H1 (cell line): ENCODE data around the gene ADCY7. TPM values are rescaled to one million over a fixed set of nuclear protein-coding genes. Genes with fewer than 3 reads are reported as not detected.
A peak's percentile ranks its signal among the peaks of the same experiment; 100 is the strongest.

Experiments used
- CTCF ChIA-PET: fragments of 300-600 bp; sonication (Branson Sonifier 250); formaldehyde crosslinking; loops from one replicate; lab custom pipeline; 2021; ENCODE audit not compliant: partially characterized antibody; lab: Charles Lee
- POLR2A ChIA-PET: fragments of 300-600 bp; sonication (Branson Sonifier 250); formaldehyde crosslinking; loops from one replicate; lab custom pipeline; 2021; ENCODE audit warnings: inconsistent platforms; ENCODE audit not compliant: partially characterized antibody; lab: Charles Lee
- DNase-seq, 2 experiments: peaks; one replicate each; pipeline versions ENCODE4 v3.0.0 to v3.0.0-alpha.2; 2010 to 2022; ENCODE audit warnings: low spot score in 2 of 2, low read depth in 1 of 2, mixed read lengths in 1 of 2
- FAIRE-seq: peaks from 2 replicates; lab custom pipeline; 2011; peaks lifted over from hg19 to GRCh38; lab: Jason Lieb, UNC
- H2AFZ ChIP-seq: 2 replicates; pipeline ENCODE4 v1.8.1; 2012; ENCODE audit warnings: low read length, inconsistent platforms
- H2AK5ac ChIP-seq: 2 replicates; pipeline ENCODE4 v1.6.1; 2013; ENCODE audit warnings: low read depth, low read length
- H2BK120ac ChIP-seq: replicated peaks from 2 replicates; pipeline ENCODE3; 2013; ENCODE audit warnings: low read depth, low read length, inconsistent platforms
- H2BK12ac ChIP-seq: 2 replicates; pipeline ENCODE4 v1.6.1; 2013; ENCODE audit warnings: low read depth, low read length
- H2BK15ac ChIP-seq: 2 replicates; pipeline ENCODE4 v1.6.1; 2013; ENCODE audit warnings: low read length
- H2BK20ac ChIP-seq: 2 replicates; pipeline ENCODE4 v1.6.1; 2013; ENCODE audit warnings: low read length
- H2BK5ac ChIP-seq: 2 replicates; pipeline ENCODE4 v1.6.1; 2013; ENCODE audit warnings: low read depth, low read length
- H3K14ac ChIP-seq: 2 replicates; pipeline ENCODE4 v1.6.1; 2013; ENCODE audit warnings: inconsistent platforms; ENCODE audit not compliant: insufficient read length
- H3K18ac ChIP-seq: 2 replicates; pipeline ENCODE4 v1.6.1; 2013; ENCODE audit warnings: low read length; ENCODE audit errors: extremely low read depth
- H3K23ac ChIP-seq: 2 replicates; pipeline ENCODE4 v1.6.1; 2013; ENCODE audit warnings: inconsistent platforms; ENCODE audit not compliant: insufficient read length
- H3K23me2 ChIP-seq: 2 replicates; pipeline ENCODE4 v1.6.1; 2013; ENCODE audit warnings: low read depth, low read length
- H3K27ac ChIP-seq: 2 replicates; pipeline ENCODE4 v1.6.1; 2011; ENCODE audit warnings: low read depth, low read length, inconsistent platforms
- H3K27me3 ChIP-seq, 4 experiments: replicated peaks in 1 of 4; 1 replicate in 1 of 4; 2 replicates in 3 of 4; pipeline versions ENCODE4 v1.6.1 to v1.8.1; 2011 to 2013; ENCODE audit warnings: low read length in 3 of 4, mild to moderate bottlenecking in 3 of 4, inconsistent platforms in 2 of 4, mixed read lengths in 2 of 4, moderate library complexity in 1 of 4; ENCODE audit not compliant: control insufficient read depth in 3 of 4, insufficient read depth in 3 of 4; ENCODE audit errors: extremely low read depth in 1 of 4
- H3K36me3 ChIP-seq, 4 experiments: 2 replicates each; pipeline versions ENCODE4 v1.6.1 to v1.8.1; 2011 to 2013; ENCODE audit warnings: mild to moderate bottlenecking in 4 of 4, low read length in 3 of 4, moderate library complexity in 2 of 4, control low read depth in 1 of 4, inconsistent platforms in 1 of 4; ENCODE audit not compliant: insufficient read depth in 4 of 4, control insufficient read depth in 2 of 4
- H3K4ac ChIP-seq: replicated peaks from 2 replicates; pipeline ENCODE3; 2013; ENCODE audit warnings: low read length, low read depth, mixed read lengths, inconsistent platforms; ENCODE audit not compliant: insufficient read length
- H3K4me1 ChIP-seq, 4 experiments: replicated peaks in 1 of 4; 1 replicate in 1 of 4; 2 replicates in 3 of 4; pipeline versions ENCODE4 v1.6.1 to v1.8.1; 2011 to 2013; ENCODE audit warnings: low read length in 3 of 4, inconsistent platforms in 2 of 4, mixed read lengths in 1 of 4; ENCODE audit not compliant: insufficient read depth in 4 of 4, control insufficient read depth in 3 of 4
- H3K4me2 ChIP-seq, 2 experiments: 2 replicates each; pipeline versions ENCODE4 v1.6.1 to v1.8.1; 2011 to 2013; ENCODE audit warnings: low read depth in 2 of 2, low read length in 2 of 2, control low read depth in 1 of 2, inconsistent platforms in 1 of 2, mild to moderate bottlenecking in 1 of 2; ENCODE audit not compliant: insufficient read depth in 1 of 2
- H3K4me3 ChIP-seq, 4 experiments: fragments of 200-600, 300-600 bp in 1 of 4; sonication (generic), shearing (Covaris generic), sonication (Bioruptor Twin) in 1 of 4; 2 replicates each; pipeline versions ENCODE4 v1.5.1 to v1.8.1; 2011 to 2016; ENCODE audit warnings: low read length in 4 of 4, low read depth in 3 of 4, control low read depth in 2 of 4, inconsistent platforms in 2 of 4, mild to moderate bottlenecking in 2 of 4, mixed read lengths in 1 of 4, moderate library complexity in 1 of 4; ENCODE audit not compliant: insufficient read depth in 2 of 4; ENCODE audit errors: extremely low read depth in 1 of 4
- H3K56ac ChIP-seq: replicated peaks from 2 replicates; pipeline ENCODE3; 2013; ENCODE audit warnings: low read depth, mild to moderate bottlenecking, mixed read lengths, low read length, inconsistent platforms; ENCODE audit not compliant: insufficient read length
- H3K79me1 ChIP-seq: 2 replicates; pipeline ENCODE4 v1.6.1; 2013; ENCODE audit warnings: low read depth, low read length, control low read depth
- H3K79me2 ChIP-seq, 2 experiments: 2 replicates each; pipeline versions ENCODE4 v1.6.1 to v1.8.1; 2012 to 2013; ENCODE audit warnings: low read length in 2 of 2, mild to moderate bottlenecking in 2 of 2, inconsistent platforms in 1 of 2; ENCODE audit not compliant: insufficient read depth in 2 of 2, control insufficient read depth in 1 of 2
- H3K9ac ChIP-seq, 4 experiments: replicated peaks in 1 of 4; 1 replicate in 1 of 4; 2 replicates in 3 of 4; pipeline versions ENCODE4 v1.6.1 to v1.8.1; 2011 to 2013; ENCODE audit warnings: low read depth in 3 of 4, low read length in 3 of 4, control low read depth in 2 of 4, mild to moderate bottlenecking in 2 of 4, moderate library complexity in 2 of 4, inconsistent platforms in 1 of 4; ENCODE audit errors: extremely low read depth in 1 of 4
- H3K9me3 ChIP-seq, 2 experiments: 2 replicates each; pipeline versions ENCODE4 v1.6.1 to v1.8.1; 2012 to 2013; ENCODE audit warnings: mild to moderate bottlenecking in 2 of 2, moderate library complexity in 2 of 2, control low read depth in 1 of 2, inconsistent platforms in 1 of 2, low read depth in 1 of 2, low read length in 1 of 2, mixed read lengths in 1 of 2; ENCODE audit not compliant: insufficient read depth in 2 of 2
- H4K20me1 ChIP-seq, 2 experiments: replicated peaks in 1 of 2; 2 replicates each; pipeline versions ENCODE3 to v1.8.1; 2011 to 2013; ENCODE audit warnings: inconsistent platforms in 2 of 2, low read length in 2 of 2, mild to moderate bottlenecking in 1 of 2; ENCODE audit not compliant: insufficient read depth in 2 of 2, control insufficient read depth in 1 of 2
- H4K5ac ChIP-seq: 2 replicates; pipeline ENCODE4 v1.6.1; 2013; ENCODE audit warnings: low read length, low read depth, mixed read lengths, inconsistent platforms; ENCODE audit not compliant: insufficient read length
- H4K8ac ChIP-seq: 2 replicates; pipeline ENCODE4 v1.8.0; 2013; ENCODE audit warnings: mild to moderate bottlenecking, moderate library complexity, low read length, inconsistent platforms; ENCODE audit not compliant: insufficient read depth; ENCODE audit errors: extremely low read depth
- H4K91ac ChIP-seq: replicated peaks from 2 replicates; pipeline ENCODE3; 2013; ENCODE audit warnings: low read length, mixed read lengths, inconsistent platforms; ENCODE audit not compliant: insufficient read length
- BACH1 ChIP-seq: IDR thresholded peaks from 2 replicates; pipeline ENCODE4 v1.6.1; 2012; ENCODE audit warnings: low read length, improper control_type of control experiment
- CTCF ChIP-seq, 3 experiments: IDR thresholded peaks; 1 replicate in 2 of 3; 2 replicates in 1 of 3; pipeline versions ENCODE4 v1.5.1 to v1.6.1; 2011; ENCODE audit warnings: low read length in 3 of 3, mild to moderate bottlenecking in 3 of 3, inconsistent platforms in 2 of 3, low read depth in 1 of 3, moderate library complexity in 1 of 3; ENCODE audit not compliant: insufficient read depth in 1 of 3; ENCODE audit errors: control extremely low read depth in 1 of 3
- HDAC2 ChIP-seq, 2 experiments: fragments of 300-600 bp in 1 of 2; sonication (generic) in 1 of 2; IDR thresholded peaks; 2 replicates each; pipeline ENCODE4 v1.6.1; 2011 to 2012; ENCODE audit warnings: low read depth in 2 of 2, low read length in 2 of 2, mild to moderate bottlenecking in 2 of 2, moderate library complexity in 2 of 2, borderline replicate concordance in 1 of 2, inconsistent platforms in 1 of 2
- KDM5A ChIP-seq: fragments of 200-600 bp; IDR thresholded peaks from 2 replicates; pipeline ENCODE4 v1.7.1; 2012; ENCODE audit warnings: mild to moderate bottlenecking, low read length, inconsistent platforms, mixed read lengths
- RAD21 ChIP-seq, 2 experiments: IDR thresholded peaks in 1 of 2; conservative IDR thresholded peaks in 1 of 2; 2 replicates each; pipeline ENCODE4 v1.6.1; 2011; ENCODE audit warnings: low read depth in 2 of 2, low read length in 2 of 2, improper control_type of control experiment in 1 of 2, inconsistent platforms in 1 of 2, mild to moderate bottlenecking in 1 of 2, moderate library complexity in 1 of 2
- SP1 ChIP-seq: IDR thresholded peaks from 2 replicates; pipeline ENCODE4 v1.6.1; 2011; ENCODE audit warnings: low read depth, low read length
- TBP ChIP-seq: IDR thresholded peaks from 2 replicates; pipeline ENCODE4 v1.6.1; 2011; ENCODE audit warnings: low read depth, low read length, improper control_type of control experiment
- WGBS, 2 experiments: shearing (Covaris generic) in 1 of 2; methylation state at CpG; one replicate each; pipeline versions ENCODE4 v1.1.6 to v1.1.7; 2013 to 2015; ENCODE audit warnings: low lambda C conversion rate in 2 of 2, mixed read lengths in 2 of 2, inconsistent platforms in 1 of 2, low coverage in 1 of 2, missing lambda C conversion rate in 1 of 2; ENCODE audit not compliant: insufficient replicate concordance in 2 of 2, insufficient coverage in 1 of 2, insufficient read length in 1 of 2; ENCODE audit errors: extremely low coverage in 1 of 2, missing lambda C conversion rate in 1 of 2; 5-methylcytosine and 5-hydroxymethylcytosine counted together
- polyA plus RNA-seq, 7 experiments: library from polyadenylated mRNA; depleted of rRNA in 3 of 7; stranded (reverse) in 5 of 7; unstranded in 2 of 7; fragments of >200 nt in 5 of 7; fragments of 200-250 nt in 2 of 7; gene quantifications; 1 replicate in 5 of 7; 2 replicates in 1 of 7; 4 replicates in 1 of 7; pipeline versions ENCODE4 v1.2.1 to v1.2.3, GENCODE V29; 2011 to 2013; ENCODE audit warnings: missing spikeins in 2 of 7, mixed read lengths in 2 of 7
- total RNA-seq: library from RNA; stranded (reverse); fragmentation: NEBNext Ultra II Directional; extraction: Animal tissue kit (Norgen Biotek cat#: 25700); gene quantifications from 2 replicates; pipeline ENCODE4 v1.2.1, GENCODE V29; 2021

The ADCY7 gene
- total and polyA plus RNA-seq, 2 of the 8 experiments (the other 6 are each of a cell fraction or from before 2014, with no cell fraction given) = 2.4 to 5.1 TPM

- POLR2A ChIA-PET = interaction anchor here (1.5 kb wide), 1 partner anchor 66 kb away, joined by 4 read pairs; no protein-coding TSS in a partner anchor
- Histone ChIP-seq H2BK12ac (no peak overlapping the region), H2AK5ac (no peak overlapping the region), H2BK15ac (no peak overlapping the region), H3K9ac (no peak overlapping the region), H2BK5ac (no peak overlapping the region), H2BK20ac (no peak overlapping the region), H4K5ac (no peak overlapping the region), H2BK120ac (no peak overlapping the region), H4K8ac (no peak overlapping the region), H3K18ac (no peak overlapping the region), H3K27ac (no peak overlapping the region), H4K20me1 (no peaks in the 10 kb centered on the region), H3K4ac (no peak overlapping the region), H3K4me3 (no peak overlapping the region), H3K79me2 (no peaks in the 10 kb centered on the region), H3K36me3 (no peaks in the 10 kb centered on the region), H3K9me3 (no peaks in the 10 kb centered on the region), H3K4me1 (peaks cover 0 to 22% (median 6%) of the 10 kb centered on the region in 4 experiments; a peak in 5 of 7 replicates), H2AFZ (no peak overlapping the region), H3K14ac (no peak overlapping the region), H3K4me2 (no peak overlapping the region), H3K27me3 (peaks cover 0 to 24% (median 14%) of the 10 kb centered on the region in 4 experiments; a peak in 6 of 7 replicates), H3K79me1 (no peaks in the 10 kb centered on the region), H3K56ac (no peak overlapping the region), H4K91ac (no peak overlapping the region), H3K23ac (no peak overlapping the region), H3K23me2 (peaks cover 5% of the 10 kb centered on the region; the same call in 1 of the 2 replicates)
- DNase-seq = no peak
- 67% methylated on average over 13 of the region's 13 CpGs; no CpG with 5 or more reads in 1 of the 2 experiments for WGBS, 2 experiments
- CTCF ChIA-PET = interaction anchor here (0.6 to 2.4 kb wide), 5 partner anchors 27 to 558 kb away, joined by 3 to 7 read pairs (median 3); no protein-coding TSS in a partner anchor
- TF ChIP-seq KDM5A (no peak), RAD21 (IDR thresholded peaks at IDR 0.05 in 1 of 2, conservative IDR thresholded peaks at IDR 0.05 in 1 of 2; ENCODE audit: low read depth in 2 of 2, low read length in 2 of 2) (peak in 1 of 2 experiments; percentile 15; a peak in 1 of 4 replicates), HDAC2 (IDR thresholded peaks at IDR 0.05; ENCODE audit: borderline replicate concordance in 1 of 2, low read depth in 2 of 2, low read length in 2 of 2) (no peak), CTCF (IDR thresholded peaks at IDR 0.05; ENCODE audit: control extremely low read depth in 1 of 3, insufficient read depth in 1 of 3, low read depth in 1 of 3, low read length in 3 of 3) (peak in 2 of 3 experiments; percentile 26 to 37; a peak in 2 of 4 replicates), SP1 (no peak), TBP (no peak), BACH1 (no peak)
- FAIRE-seq = no peak
Measured at GRCh38 chr16:50247906-50248608, 18.3 kb upstream of the ADCY7 start.
